Stimulated activated CD4-positive, alpha-beta T cell treated with anti-CD3 and anti-CD28 coated beads, Interleukin-2, amount 100 ng/mL, for 24 hours (primary cell): ENCODE results near the gene KRTAP19-6.

Experiments used
- DNase-seq, 2 donors: peaks; one replicate each; pipeline ENCODE4 v3.0.0-alpha.2; 2020

The KRTAP19-6 gene

GRCh38 chr21:30541764-30542163 lies at the start of gene KRTAP19-6:
TSS of gene KRTAP19-6 (minus strand) at chr21:30541864. CDS start at chr21:30541833, 31 bp downstream.
- no peak for DNase-seq

- no peak for DNase-seq
Measured at GRCh38 chr21:30590297-30590696, 48.6 kb upstream of the KRTAP19-6 start, which contains the start of gene KRTAP22-2. TSS of gene KRTAP22-2 (minus strand) at chr21:30590397.

GRCh38 chr21:30582870-30583269 lies 41.2 kb upstream of the KRTAP19-6 start:
- DNase-seq = no peak

- no peak for DNase-seq
Measured at GRCh38 chr21:30580132-30580531, 38.5 kb upstream of the KRTAP19-6 start.

- DNase-seq = no peak
Measured at GRCh38 chr21:30579346-30579745, 37.7 kb upstream of the KRTAP19-6 start.

- DNase-seq = no peak
Measured at GRCh38 chr21:30577766-30578165, 36.1 kb upstream of the KRTAP19-6 start.

GRCh38 chr21:30567617-30568016 lies 26.0 kb upstream of the KRTAP19-6 start:
- DNase-seq = no peak

- DNase-seq = no peak
Measured at GRCh38 chr21:30563630-30564029, 22.0 kb upstream of the KRTAP19-6 start.

- no peak for DNase-seq
Measured at GRCh38 chr21:30563072-30563471, 21.4 kb upstream of the KRTAP19-6 start.

- DNase-seq = no peak
Measured at GRCh38 chr21:30561957-30562356, 20.3 kb upstream of the KRTAP19-6 start.

GRCh38 chr21:30561264-30561895 lies 19.7 kb upstream of the KRTAP19-6 start, which contains the start of gene KRTAP19-7:
TSS of gene KRTAP19-7 (minus strand) at chr21:30561314. CDS start at chr21:30561289, 25 bp downstream.
- no peak for DNase-seq

GRCh38 chr21:30555095-30555494 lies 13.4 kb upstream of the KRTAP19-6 start:
- DNase-seq = no peak

GRCh38 chr21:30552782-30553181 lies 11.1 kb upstream of the KRTAP19-6 start:
- no peak for DNase-seq

GRCh38 chr21:30518876-30519275 lies 22.8 kb downstream of the KRTAP19-6 start:
- DNase-seq = no peak

GRCh38 chr21:30515681-30516080 lies 26.0 kb downstream of the KRTAP19-6 start:
- DNase-seq = no peak

GRCh38 chr21:30505621-30506205 lies 36.0 kb downstream of the KRTAP19-6 start:
- peak in 1 of 2 donors; percentile 3 for DNase-seq

GRCh38 chr21:30502041-30502440 lies 39.6 kb downstream of the KRTAP19-6 start, which contains the start of gene KRTAP19-5:
TSS of gene KRTAP19-5 (minus strand) at chr21:30502141. CDS start at chr21:30502090, 51 bp downstream.
- DNase-seq = no peak

- no peak for DNase-seq
Measured at GRCh38 chr21:30497065-30497464, 44.6 kb downstream of the KRTAP19-6 start, which contains the start of gene KRTAP19-4. TSS of gene KRTAP19-4 (minus strand) at chr21:30497165. CDS start at chr21:30497110, 55 bp downstream.

- no peak for DNase-seq
Measured at GRCh38 chr21:30491963-30492428, 49.7 kb downstream of the KRTAP19-6 start, which contains the start of gene KRTAP19-3. TSS of gene KRTAP19-3 (minus strand) at chr21:30492013. CDS start at chr21:30491957, 56 bp downstream.
